Glomerular visceral epithelial cell (primary cell): ENCODE data around the gene HLA-DPA1.
A peak's percentile ranks its signal among the peaks of the same experiment; 100 is the strongest.

Source experiments
- DNase-seq: peaks from one replicate; pipeline ENCODE4 v3.0.0-alpha.2; 2016; ENCODE audit errors: extremely low spot score

HLA-DPA1 gene

DNA sequence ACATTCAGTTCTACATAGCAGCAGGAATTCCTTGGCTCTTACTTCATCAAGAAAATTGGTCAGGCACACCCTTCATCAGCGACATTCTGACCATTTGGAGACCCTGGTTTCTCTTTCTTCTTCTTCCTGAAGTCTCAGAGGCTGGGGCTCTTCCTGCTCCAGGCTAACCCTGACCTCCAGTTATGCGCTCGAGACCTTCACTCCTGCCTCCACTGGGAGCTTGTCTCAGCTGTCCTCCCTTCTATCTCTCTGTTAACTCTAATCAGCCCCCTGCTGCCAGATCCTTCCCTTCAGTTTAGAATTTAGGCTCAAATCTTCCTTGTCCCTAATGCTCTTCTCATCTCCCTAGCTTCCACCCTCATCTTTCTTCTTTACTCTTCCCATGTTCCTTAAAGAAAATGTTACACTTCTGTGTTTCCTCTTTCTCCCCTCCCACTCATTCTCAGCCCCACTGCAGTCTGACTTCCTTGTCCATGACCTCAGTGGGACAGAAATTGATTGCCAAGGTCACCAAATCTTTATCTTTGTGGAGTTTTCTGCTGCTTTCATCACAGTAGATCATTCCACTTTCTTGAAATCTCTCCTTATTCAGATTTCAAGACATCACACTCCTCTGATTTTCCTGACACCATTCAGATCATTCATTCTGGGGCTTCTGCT, 55.6 kb downstream of the HLA-DPA1 start:
- DNase-seq = no peak

DNA sequence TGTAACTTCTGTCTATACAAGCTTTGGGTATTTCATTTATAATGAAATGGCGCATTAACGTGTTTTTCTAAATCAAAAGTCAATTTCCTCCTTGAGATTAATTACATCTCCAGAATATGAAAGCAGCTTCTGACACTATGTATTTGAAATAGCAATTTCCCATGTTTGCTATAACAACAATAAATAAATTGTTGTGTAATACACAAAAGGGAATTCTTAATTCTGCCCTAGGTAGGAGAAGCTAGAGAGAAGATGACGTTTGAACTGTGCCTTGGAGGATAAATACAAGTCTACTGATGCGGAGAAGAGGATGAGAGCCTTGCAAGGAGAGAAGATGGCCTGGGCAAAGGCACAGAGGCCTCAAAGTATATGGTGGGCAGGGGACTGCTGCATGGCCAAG, 56.4 kb downstream of the HLA-DPA1 start:
- no peak for DNase-seq

DNA sequence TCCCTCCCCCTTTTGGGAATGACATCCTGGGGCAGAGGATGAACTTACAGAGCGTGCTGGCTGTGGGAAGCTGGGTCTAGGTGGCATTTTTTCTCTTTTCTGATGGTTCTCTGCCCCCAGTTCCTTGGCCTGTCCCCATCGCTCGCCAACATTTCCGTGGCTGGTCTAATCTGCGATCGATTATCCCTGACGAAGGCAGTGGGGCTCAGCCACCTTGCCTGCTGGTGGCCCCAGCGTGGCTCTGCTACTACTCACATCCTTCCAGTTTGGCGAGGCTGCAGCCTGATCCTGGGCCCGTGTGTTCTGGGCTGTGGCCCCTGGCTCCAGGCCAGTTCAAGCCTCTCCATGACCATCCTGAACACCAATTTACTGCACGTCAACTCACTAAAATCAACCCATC, 57.7 kb downstream of the HLA-DPA1 start:
- DNase-seq = no peak

DNA sequence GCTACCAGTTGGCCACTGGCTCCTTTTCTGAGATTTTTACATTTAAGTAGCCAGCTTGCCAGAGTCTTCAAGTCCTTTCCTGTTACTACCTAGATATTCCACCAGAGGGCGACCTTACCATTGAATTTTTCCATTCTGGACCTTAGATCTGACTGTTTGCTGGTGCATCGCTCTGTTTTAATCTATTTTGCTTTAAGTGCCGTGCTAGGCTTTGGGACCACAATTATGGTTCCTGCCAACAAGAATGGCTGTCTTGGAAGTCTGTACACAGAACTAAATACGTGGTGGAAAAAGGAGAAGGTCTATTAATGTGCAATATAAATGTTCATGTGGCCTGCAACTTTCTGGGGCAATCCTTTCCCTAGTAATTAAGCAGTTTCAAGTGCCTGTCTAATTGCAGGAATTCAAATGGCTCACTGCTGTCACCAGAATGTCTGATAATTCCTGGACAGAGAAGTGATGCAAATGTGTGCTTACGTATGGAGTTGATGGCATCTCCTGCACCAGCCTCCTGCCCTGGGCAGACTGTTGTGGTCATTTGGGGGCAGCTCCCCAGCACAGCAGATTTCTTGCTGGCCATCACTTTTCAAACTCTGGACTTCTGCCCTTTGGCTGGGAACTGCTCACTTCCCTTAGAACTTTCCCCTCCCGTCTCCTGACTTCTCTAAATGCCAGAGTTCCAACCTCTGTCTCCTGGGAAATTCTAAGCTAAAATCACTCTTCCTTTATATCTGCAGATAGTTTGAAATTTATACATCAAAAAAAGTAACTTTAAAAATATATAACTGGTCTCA, 58.4 kb downstream of the HLA-DPA1 start:
- peak; percentile 83 for DNase-seq
